Breast epithelium (tissue), 4 donors: ENCODE results near the gene IL1RAPL2. TPM values are rescaled to one million over a fixed set of nuclear protein-coding genes. Genes with fewer than 3 reads are reported as not detected.

ENCODE experiments used
- DNase-seq, 2 donors: peaks; one replicate each; pipeline ENCODE4 v3.0.0-alpha.2; 2019; ENCODE audit warnings: low spot score in 2 of 2
- H3K27ac ChIP-seq, 2 donors: fragments of 200-600 bp; sonication (generic) in 1 of 2; one replicate each; pipeline ENCODE4 v1.5.1; 2016 to 2019; ENCODE audit warnings: mild to moderate bottlenecking in 1 of 2
- H3K27me3 ChIP-seq, 2 donors: fragments of 200-600 bp; sonication (generic) in 1 of 2; one replicate each; pipeline versions ENCODE4 v1.5.1 to v1.6.0; 2017 to 2019; ENCODE audit warnings: control low read depth in 1 of 2, mild to moderate bottlenecking in 1 of 2
- H3K36me3 ChIP-seq: fragments of 200-600 bp; one replicate; pipeline ENCODE4 v1.5.1; 2019
- H3K4me1 ChIP-seq, 2 donors: fragments of 200-600 bp; sonication (generic); one replicate each; pipeline ENCODE4 v1.5.1; 2016 to 2019; ENCODE audit warnings: control low read depth in 1 of 2
- H3K4me3 ChIP-seq, 3 donors: fragments of 200-600 bp; sonication (generic); 1 replicate in 2 of 3; 2 replicates in 1 of 3; pipeline ENCODE4 v1.5.1; 2016 to 2019; ENCODE audit warnings: mild to moderate bottlenecking in 3 of 3, moderate library complexity in 2 of 3
- H3K9me3 ChIP-seq, 2 donors: fragments of 200-600 bp; sonication (generic) in 1 of 2; one replicate each; pipeline ENCODE4 v1.5.1; 2016 to 2019; ENCODE audit warnings: control low read depth in 1 of 2
- CTCF ChIP-seq, 3 donors: fragments of 450-650 bp; IDR thresholded peaks; one replicate each; pipeline ENCODE4 v1.5.1; 2016 to 2017; ENCODE audit warnings: antibody characterized with exemption in 3 of 3, mild to moderate bottlenecking in 3 of 3, moderate library complexity in 3 of 3
- POLR2A ChIP-seq: fragments of 450-650 bp; IDR thresholded peaks from one replicate; pipeline ENCODE4 v1.6.1; 2016; ENCODE audit warnings: antibody characterized with exemption, mild to moderate bottlenecking, moderate library complexity
- POLR2AphosphoS5 ChIP-seq, 3 donors: sonication (generic); formaldehyde crosslinking; IDR thresholded peaks; one replicate each; pipeline ENCODE4 v1.6.1; 2017; ENCODE audit warnings: antibody characterized with exemption in 3 of 3
- intact Hi-C: fragments of 100-400 bp; cut with DNase I; formaldehyde crosslinking; loops from one replicate; pipeline ENCODE4 v1.15.1; 2023; ENCODE audit warnings: low total_unique reads
- total RNA-seq, 3 donors: library from RNA; depleted of rRNA; stranded (reverse); fragments of >200 nt; gene quantifications; one replicate each; pipeline ENCODE4 v1.1.0, GENCODE V29; 2016

IL1RAPL2 gene
- total RNA-seq, 3 donors from 2014 or later: 0.44 to 0.66 TPM; not detected in 1

- no peak overlapping the region for H3K4me3 ChIP-seq
- no peak for TF ChIP-seq POLR2A
- TF ChIP-seq POLR2AphosphoS5 (IDR thresholded peaks at IDR 0.05): no peak
- TF ChIP-seq CTCF (IDR thresholded peaks at IDR 0.05): no peak
- no peak overlapping the region for H3K27ac ChIP-seq
- no peaks in the 10 kb centered on the region for H3K4me1 ChIP-seq
- H3K27me3 ChIP-seq: peaks cover 0 to 24% of the 10 kb centered on the region in 2 donors
- intact Hi-C loops: loop anchor here (10.0 kb wide), 1 partner anchor 827 kb away; no protein-coding TSS in a partner anchor
- H3K9me3 ChIP-seq: peaks cover 0 to 5% of the 10 kb centered on the region in 2 donors
- DNase-seq: no peak
- no peaks in the 10 kb centered on the region for H3K36me3 ChIP-seq
Observed at GRCh38 chrX:105451401-105451800, 885.4 kb downstream of the IL1RAPL2 start.

- Histone ChIP-seq H3K36me3 (no peaks in the 10 kb centered on the region), H3K27ac (no peak overlapping the region), H3K27me3 (peaks cover 0 to 33% of the 10 kb centered on the region in 2 donors), H3K4me1 (no peaks in the 10 kb centered on the region), H3K9me3 (peaks cover 0 to 5% of the 10 kb centered on the region in 2 donors), H3K4me3 (no peak overlapping the region)
- DNase-seq: no peak
- TF ChIP-seq POLR2A: no peak
- no peak for TF ChIP-seq POLR2AphosphoS5 (IDR thresholded peaks at IDR 0.05)
- TF ChIP-seq CTCF (IDR thresholded peaks at IDR 0.05): no peak
- intact Hi-C loops: loop anchor here (10.0 kb wide), 1 partner anchor 834 kb away; no protein-coding TSS in a partner anchor
Observed at GRCh38 chrX:105458846-105459245, 892.8 kb downstream of the IL1RAPL2 start.

- intact Hi-C loops: no loop called here
Observed at GRCh38 chrX:105460376-105460775, 894.4 kb downstream of the IL1RAPL2 start.

GRCh38 chrX:105461016-105461415 is 895.0 kb downstream of the IL1RAPL2 start:
- no peak for DNase-seq
- no peaks in the 10 kb centered on the region for H3K4me1 ChIP-seq
- no peak for TF ChIP-seq POLR2AphosphoS5 (IDR thresholded peaks at IDR 0.05)

More at GRCh38 chrX:105460376-105460775, 894.4 kb downstream of the IL1RAPL2 start:
- Histone ChIP-seq H3K4me3 (no peak overlapping the region), H3K36me3 (no peaks in the 10 kb centered on the region), H3K27ac (no peak overlapping the region), H3K27me3 (peaks cover 0 to 28% of the 10 kb centered on the region in 2 donors), H3K9me3 (peaks cover 0 to 3% of the 10 kb centered on the region in 2 donors), H3K4me1 (no peaks in the 10 kb centered on the region)
- DNase-seq: no peak
- TF ChIP-seq POLR2AphosphoS5 (IDR thresholded peaks at IDR 0.05): no peak
- TF ChIP-seq POLR2A: no peak
- no peak for TF ChIP-seq CTCF (IDR thresholded peaks at IDR 0.05)

GRCh38 chrX:105462186-105462585 is 896.2 kb downstream of the IL1RAPL2 start:
- Histone ChIP-seq H3K4me1 (no peaks in the 10 kb centered on the region), H3K9me3 (no peaks in the 10 kb centered on the region), H3K27me3 (peaks cover 0 to 28% of the 10 kb centered on the region in 2 donors), H3K36me3 (no peaks in the 10 kb centered on the region), H3K27ac (no peak overlapping the region), H3K4me3 (no peak overlapping the region)
- DNase-seq: no peak
- TF ChIP-seq CTCF (IDR thresholded peaks at IDR 0.05) (no peak), POLR2AphosphoS5 (IDR thresholded peaks at IDR 0.05) (no peak), POLR2A (no peak)
- intact Hi-C loops: no loop called here

More at GRCh38 chrX:105461016-105461415, 895.0 kb downstream of the IL1RAPL2 start:
- no peak overlapping the region for H3K4me3 ChIP-seq
- H3K27ac ChIP-seq: no peak overlapping the region
- intact Hi-C loops: no loop called here
- H3K27me3 ChIP-seq: peaks cover 0 to 28% of the 10 kb centered on the region in 2 donors
- H3K9me3 ChIP-seq: no peaks in the 10 kb centered on the region
- H3K36me3 ChIP-seq: no peaks in the 10 kb centered on the region
